H9 (cell line): ENCODE measurements around the gene HEXA. TPM values are rescaled to one million over a fixed set of nuclear protein-coding genes. Genes with fewer than 3 reads are reported as not detected.

ENCODE experiments used
- DNase-seq: peaks from one replicate; pipeline ENCODE4 v3.0.0-alpha.2; 2017
- H2AFZ ChIP-seq: one replicate; pipeline ENCODE4 v1.6.1; 2013; ENCODE audit warnings: mild to moderate bottlenecking, low read length, control low read depth, moderate library complexity
- H2AK5ac ChIP-seq: 2 replicates; pipeline ENCODE4 v1.6.1; 2013; ENCODE audit warnings: low read length, control low read depth, mixed read lengths; ENCODE audit not compliant: insufficient read length
- H2BK120ac ChIP-seq: one replicate; pipeline ENCODE4 v1.6.1; 2013; ENCODE audit warnings: low read depth, mild to moderate bottlenecking, low read length, control low read depth, inconsistent platforms; ENCODE audit not compliant: poor library complexity, severe bottlenecking
- H2BK12ac ChIP-seq: 2 replicates; pipeline ENCODE4 v1.6.1; 2013; ENCODE audit warnings: low read length, control low read depth, mixed read lengths, low read depth; ENCODE audit not compliant: insufficient read length
- H2BK15ac ChIP-seq: 2 replicates; pipeline ENCODE4 v1.6.1; 2013; ENCODE audit warnings: low read depth, low read length, control low read depth
- H2BK20ac ChIP-seq: one replicate; pipeline ENCODE4 v1.6.1; 2013; ENCODE audit warnings: low read depth, mild to moderate bottlenecking, low read length, control low read depth, inconsistent platforms; ENCODE audit not compliant: poor library complexity, severe bottlenecking
- H2BK5ac ChIP-seq: 2 replicates; pipeline ENCODE4 v1.6.1; 2013; ENCODE audit warnings: low read length, control low read depth, mixed read lengths; ENCODE audit not compliant: insufficient read length
- H3K14ac ChIP-seq: 2 replicates; pipeline ENCODE4 v1.6.1; 2013; ENCODE audit warnings: low read length, control low read depth; ENCODE audit not compliant: insufficient read depth
- H3K18ac ChIP-seq: 2 replicates; pipeline ENCODE4 v1.6.1; 2013; ENCODE audit warnings: low read depth, mild to moderate bottlenecking, mixed read lengths, low read length, control low read depth; ENCODE audit not compliant: insufficient read length
- H3K23ac ChIP-seq: 2 replicates; pipeline ENCODE4 v1.6.1; 2013; ENCODE audit warnings: low read length, control low read depth, mixed read lengths, low read depth; ENCODE audit not compliant: insufficient read length
- H3K23me2 ChIP-seq: 2 replicates; pipeline ENCODE4 v1.6.1; 2013; ENCODE audit warnings: low read depth, mild to moderate bottlenecking, mixed read lengths, low read length, control low read depth; ENCODE audit not compliant: insufficient read length, poor library complexity, severe bottlenecking
- H3K27ac ChIP-seq: 2 replicates; pipeline ENCODE4 v1.5.1; 2013; ENCODE audit warnings: low read length, control low read depth, mixed read lengths, low read depth; ENCODE audit not compliant: insufficient read length
- H3K27me3 ChIP-seq: 2 replicates; pipeline ENCODE4 v1.6.1; 2013; ENCODE audit warnings: low read length, control low read depth, inconsistent platforms; ENCODE audit not compliant: insufficient read depth
- H3K4ac ChIP-seq: 2 replicates; pipeline ENCODE4 v1.6.1; 2013; ENCODE audit warnings: low read depth, mild to moderate bottlenecking, control low read depth, inconsistent platforms, low read length, moderate library complexity
- H3K4me1 ChIP-seq: 2 replicates; pipeline ENCODE4 v1.6.1; 2013; ENCODE audit warnings: low read length, control low read depth, inconsistent platforms; ENCODE audit not compliant: insufficient read depth
- H3K4me2 ChIP-seq: 2 replicates; pipeline ENCODE4 v1.6.1; 2013; ENCODE audit warnings: low read length, control low read depth, mixed read lengths; ENCODE audit not compliant: insufficient read length, insufficient read depth
- H3K56ac ChIP-seq: 2 replicates; pipeline ENCODE4 v1.6.1; 2013; ENCODE audit warnings: low read depth, mild to moderate bottlenecking, mixed read lengths, low read length, control low read depth; ENCODE audit not compliant: insufficient read length
- H3K79me1 ChIP-seq: 2 replicates; pipeline ENCODE4 v1.6.1; 2013; ENCODE audit warnings: low read depth, mild to moderate bottlenecking, moderate library complexity, low read length, control low read depth, inconsistent platforms; ENCODE audit not compliant: insufficient read depth, poor library complexity, severe bottlenecking
- H3K79me2 ChIP-seq: 2 replicates; pipeline ENCODE4 v1.6.1; 2013; ENCODE audit warnings: low read length, control low read depth, inconsistent platforms; ENCODE audit not compliant: insufficient read depth
- H3K9ac ChIP-seq: 2 replicates; pipeline ENCODE4 v1.6.1; 2013; ENCODE audit warnings: low read length, control low read depth, mixed read lengths; ENCODE audit not compliant: insufficient read length; ENCODE audit errors: extremely low read depth
- H3K9me3 ChIP-seq: one replicate; pipeline ENCODE4 v1.6.1; 2013; ENCODE audit warnings: low read depth, low read length, inconsistent platforms; ENCODE audit not compliant: control insufficient read depth
- H3T11ph ChIP-seq: one replicate; pipeline ENCODE4 v1.6.1; 2013; ENCODE audit warnings: mild to moderate bottlenecking, low read length, control low read depth, inconsistent platforms
- H4K20me1 ChIP-seq: one replicate; pipeline ENCODE4 v1.6.1; 2013; ENCODE audit not compliant: control insufficient read depth, insufficient read length, insufficient read depth
- H4K5ac ChIP-seq: 2 replicates; pipeline ENCODE4 v1.6.1; 2013; ENCODE audit warnings: low read depth, mild to moderate bottlenecking, mixed read lengths, low read length, control low read depth; ENCODE audit not compliant: insufficient read length
- H4K8ac ChIP-seq: replicated peaks from 2 replicates; pipeline ENCODE4 v1.6.1; 2013; ENCODE audit warnings: low read length, control low read depth, mixed read lengths, low read depth; ENCODE audit not compliant: insufficient read length
- H4K91ac ChIP-seq: 2 replicates; pipeline ENCODE4 v1.6.1; 2013; ENCODE audit warnings: low read depth, mild to moderate bottlenecking, moderate library complexity, mixed read lengths, low read length, control low read depth; ENCODE audit not compliant: insufficient read length
- H3K27ac Mint-ChIP-seq, 3 experiments: 2 replicates in 2 of 3; 3 replicates in 1 of 3; pipeline ENCODE4 v1.8.0; 2020 to 2021; ENCODE audit warnings: mixed read lengths in 3 of 3, mild to moderate bottlenecking in 1 of 3, moderate library complexity in 1 of 3
- H3K27me3 Mint-ChIP-seq: 2 replicates; pipeline ENCODE4 v1.8.0; 2021; ENCODE audit warnings: low read depth, mild to moderate bottlenecking, moderate library complexity, mixed read lengths
- H3K36me3 Mint-ChIP-seq, 3 experiments: 2 replicates in 2 of 3; 3 replicates in 1 of 3; pipeline ENCODE4 v1.8.0; 2020 to 2021; ENCODE audit warnings: low read depth in 3 of 3, mixed read lengths in 3 of 3; ENCODE audit not compliant: insufficient read depth in 1 of 3
- H3K4me1 Mint-ChIP-seq, 2 experiments: 2 replicates each; pipeline ENCODE4 v1.8.0; 2020; ENCODE audit warnings: mixed read lengths in 2 of 2
- H3K4me3 Mint-ChIP-seq, 2 experiments: 2 replicates in 1 of 2; 3 replicates in 1 of 2; pipeline ENCODE4 v1.8.0; 2020 to 2021; ENCODE audit warnings: mild to moderate bottlenecking in 2 of 2, mixed read lengths in 2 of 2, moderate library complexity in 1 of 2
- H3K9me3 Mint-ChIP-seq, 2 experiments: 2 replicates in 1 of 2; 3 replicates in 1 of 2; pipeline ENCODE4 v1.8.0; 2020; ENCODE audit warnings: mild to moderate bottlenecking in 2 of 2, mixed read lengths in 2 of 2, moderate library complexity in 1 of 2
- WGBS: extraction: QIAGEN DNeasy Blood & Tissue Kit; methylation state at CpG from one replicate; pipeline ENCODE4 v1.1.7; 2013; ENCODE audit warnings: missing lambda C conversion rate, low lambda C conversion rate, mixed read lengths; ENCODE audit not compliant: insufficient read length; ENCODE audit errors: extremely low coverage; 5-methylcytosine and 5-hydroxymethylcytosine counted together
- total RNA-seq: library from RNA; stranded (reverse); gene quantifications from 2 replicates; pipeline ENCODE4 v1.2.1, GENCODE V29; 2021
- TF ChIP-seq, protein P1 (sequence below): fragments of 200-600 bp; sonication (generic); conservative IDR thresholded peaks from 3 replicates; pipeline ENCODE4 v1.8.0; 2021; ENCODE audit warnings: antibody characterized with exemption, mild to moderate bottlenecking

Gene HEXA
- total RNA-seq, 1 experiment from 2014 or later = 54.7 TPM

GRCh38 chr15:72361176-72361575 is 14.6 kb downstream of the HEXA start:
- H3K4me2 ChIP-seq = no peak overlapping the region
- Mint-ChIP-seq H3K36me3 (no peaks in the 10 kb centered on the region; a peak in 1 of 7 replicates), H3K4me3 (no peak overlapping the region), H3K4me1 (no peaks in the 10 kb centered on the region), H3K9me3 (no peaks in the 10 kb centered on the region), H3K27ac (no peak overlapping the region), H3K27me3 (no peaks in the 10 kb centered on the region)
- WGBS = no CpG with 5 or more reads among the region's 1 CpG
- no peak overlapping the region for H3K9ac ChIP-seq
- H3K56ac ChIP-seq = no peak overlapping the region
- no peaks in the 10 kb centered on the region for H3K79me1 ChIP-seq
- no peak overlapping the region for H3T11ph ChIP-seq
- H3K27me3 ChIP-seq = no peaks in the 10 kb centered on the region
- H4K91ac ChIP-seq = no peak overlapping the region
- H3K27ac ChIP-seq = no peak overlapping the region
- no peak overlapping the region for H2BK20ac ChIP-seq
- H2BK120ac ChIP-seq = no peak overlapping the region
- H2AK5ac ChIP-seq = no peak overlapping the region
- no peak overlapping the region for H2BK12ac ChIP-seq
- no peak overlapping the region for H3K18ac ChIP-seq
- DNase-seq = no peak
- no peak overlapping the region for H3K4ac ChIP-seq
- H2BK15ac ChIP-seq = no peak overlapping the region
- H2BK5ac ChIP-seq = no peak overlapping the region
- H3K4me1 ChIP-seq = no peaks in the 10 kb centered on the region
- no peak overlapping the region for H3K14ac ChIP-seq
- H4K5ac ChIP-seq = no peak overlapping the region
- no peaks in the 10 kb centered on the region for H4K20me1 ChIP-seq
- TF ChIP-seq, protein P1, sequence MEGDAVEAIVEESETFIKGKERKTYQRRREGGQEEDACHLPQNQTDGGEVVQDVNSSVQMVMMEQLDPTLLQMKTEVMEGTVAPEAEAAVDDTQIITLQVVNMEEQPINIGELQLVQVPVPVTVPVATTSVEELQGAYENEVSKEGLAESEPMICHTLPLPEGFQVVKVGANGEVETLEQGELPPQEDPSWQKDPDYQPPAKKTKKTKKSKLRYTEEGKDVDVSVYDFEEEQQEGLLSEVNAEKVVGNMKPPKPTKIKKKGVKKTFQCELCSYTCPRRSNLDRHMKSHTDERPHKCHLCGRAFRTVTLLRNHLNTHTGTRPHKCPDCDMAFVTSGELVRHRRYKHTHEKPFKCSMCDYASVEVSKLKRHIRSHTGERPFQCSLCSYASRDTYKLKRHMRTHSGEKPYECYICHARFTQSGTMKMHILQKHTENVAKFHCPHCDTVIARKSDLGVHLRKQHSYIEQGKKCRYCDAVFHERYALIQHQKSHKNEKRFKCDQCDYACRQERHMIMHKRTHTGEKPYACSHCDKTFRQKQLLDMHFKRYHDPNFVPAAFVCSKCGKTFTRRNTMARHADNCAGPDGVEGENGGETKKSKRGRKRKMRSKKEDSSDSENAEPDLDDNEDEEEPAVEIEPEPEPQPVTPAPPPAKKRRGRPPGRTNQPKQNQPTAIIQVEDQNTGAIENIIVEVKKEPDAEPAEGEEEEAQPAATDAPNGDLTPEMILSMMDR = no peak
- H3K79me2 ChIP-seq = no peaks in the 10 kb centered on the region
- H4K8ac ChIP-seq = no peak overlapping the region
- H3K23ac ChIP-seq = no peak overlapping the region
- no peaks in the 10 kb centered on the region for H3K23me2 ChIP-seq
- no peaks in the 10 kb centered on the region for H3K9me3 ChIP-seq
- H2AFZ ChIP-seq = no peak overlapping the region
